Activated B cell treated with CpG ODN at 0.5 μM for 24 hours (primary cell): ENCODE data around the gene LOXL1. TPM values are rescaled to one million over a fixed set of nuclear protein-coding genes. Genes with fewer than 3 reads are reported as not detected.

Source experiments
- ATAC-seq: fragments of 200-7000 bp; cut with Tn5 transposase; one replicate; pipeline ENCODE4 v1.10.0; 2021; ENCODE audit warnings: low read depth, mild to moderate bottlenecking, moderate library complexity
- CTCF ChIA-PET: fragments of 350-600 bp; sonication (Branson Sonifier 250); formaldehyde crosslinking; loops from one replicate; lab custom pipeline; 2021; ENCODE audit warnings: antibody characterized with exemption; lab: Charles Lee
- POLR2A ChIA-PET: fragments of 350-600 bp; sonication (Branson Sonifier 250); formaldehyde crosslinking; loops from one replicate; lab custom pipeline; 2021; ENCODE audit warnings: antibody characterized with exemption; lab: Charles Lee
- DNase-seq: peaks from one replicate; pipeline ENCODE4 v3.0.0; 2022
- H3K27ac Mint-ChIP-seq: one replicate; pipeline ENCODE4 v1.8.0; 2020; ENCODE audit warnings: mixed read lengths
- H3K27me3 Mint-ChIP-seq: one replicate; pipeline ENCODE4 v1.8.0; 2021; ENCODE audit warnings: mixed read lengths
- H3K36me3 Mint-ChIP-seq: one replicate; pipeline ENCODE4 v1.8.0; 2021; ENCODE audit warnings: low read depth, mixed read lengths
- H3K4me1 Mint-ChIP-seq: one replicate; pipeline ENCODE4 v1.8.0; 2021; ENCODE audit warnings: mixed read lengths
- H3K4me3 Mint-ChIP-seq: one replicate; pipeline ENCODE4 v1.8.0; 2020; ENCODE audit warnings: mild to moderate bottlenecking, mixed read lengths
- H3K9me3 Mint-ChIP-seq: one replicate; pipeline ENCODE4 v1.8.0; 2020; ENCODE audit warnings: mixed read lengths
- intact Hi-C: fragments of 100-400 bp; cut with micrococcal nuclease; formaldehyde crosslinking; loops from one replicate; pipeline ENCODE4 v1.15.1; 2024
- total RNA-seq: library from RNA; stranded (reverse); gene quantifications from 2 replicates; pipeline ENCODE4 v1.2.3, GENCODE V29; 2022
- TF ChIP-seq, protein P1 (sequence below): fragments of 200-600 bp; IDR thresholded peaks from one replicate; pipeline ENCODE4 v1.8.0; 2022; ENCODE audit warnings: antibody characterized with exemption, mild to moderate bottlenecking

The LOXL1 gene
- total RNA-seq, 1 donor from 2014 or later = 1.1 TPM

GRCh38 chr15:73993211-73993994 is 67.1 kb downstream of the LOXL1 start:
- DNase-seq (no peak), ATAC-seq (no peak)
- Mint-ChIP-seq H3K9me3 (no peaks in the 10 kb centered on the region), H3K27ac (peak overlapping the region; percentile 91), H3K36me3 (peaks cover 21% of the 10 kb centered on the region), H3K4me1 (peaks cover 64% of the 10 kb centered on the region), H3K4me3 (peak overlapping the region; percentile 91), H3K27me3 (no peaks in the 10 kb centered on the region)
- TF ChIP-seq, protein P1, sequence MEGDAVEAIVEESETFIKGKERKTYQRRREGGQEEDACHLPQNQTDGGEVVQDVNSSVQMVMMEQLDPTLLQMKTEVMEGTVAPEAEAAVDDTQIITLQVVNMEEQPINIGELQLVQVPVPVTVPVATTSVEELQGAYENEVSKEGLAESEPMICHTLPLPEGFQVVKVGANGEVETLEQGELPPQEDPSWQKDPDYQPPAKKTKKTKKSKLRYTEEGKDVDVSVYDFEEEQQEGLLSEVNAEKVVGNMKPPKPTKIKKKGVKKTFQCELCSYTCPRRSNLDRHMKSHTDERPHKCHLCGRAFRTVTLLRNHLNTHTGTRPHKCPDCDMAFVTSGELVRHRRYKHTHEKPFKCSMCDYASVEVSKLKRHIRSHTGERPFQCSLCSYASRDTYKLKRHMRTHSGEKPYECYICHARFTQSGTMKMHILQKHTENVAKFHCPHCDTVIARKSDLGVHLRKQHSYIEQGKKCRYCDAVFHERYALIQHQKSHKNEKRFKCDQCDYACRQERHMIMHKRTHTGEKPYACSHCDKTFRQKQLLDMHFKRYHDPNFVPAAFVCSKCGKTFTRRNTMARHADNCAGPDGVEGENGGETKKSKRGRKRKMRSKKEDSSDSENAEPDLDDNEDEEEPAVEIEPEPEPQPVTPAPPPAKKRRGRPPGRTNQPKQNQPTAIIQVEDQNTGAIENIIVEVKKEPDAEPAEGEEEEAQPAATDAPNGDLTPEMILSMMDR = no peak
- ChIA-PET CTCF (interaction anchor here (0.8 to 2.1 kb wide), 7 partner anchors 10 to 56 kb away, joined by 3 to 17 read pairs (median 3); no protein-coding TSS in a partner anchor), POLR2A (interaction anchor here (0.5 to 3.4 kb wide), 4 partner anchors 10 to 21 kb away, joined by 4 to 39 read pairs (median 4); no protein-coding TSS in a partner anchor)
- intact Hi-C loops = loop anchor here (5.0 kb wide), 2 partner anchors 469 to 789 kb away; partner anchors contain the start of genes CSK and UBL7

GRCh38 chr15:73994413-73994883 is 68.2 kb downstream of the LOXL1 start, which contains the start of gene PML:
PML (plus strand) TSS chr15:73994716; CDS start chr15:73994813, 97 bp downstream.
- Mint-ChIP-seq H3K4me1 (peaks cover 68% of the 10 kb centered on the region), H3K9me3 (no peaks in the 10 kb centered on the region), H3K36me3 (peaks cover 31% of the 10 kb centered on the region), H3K4me3 (peak within 1 kb of the TSS; percentile 91), H3K27ac (peak within 1 kb of the TSS; percentile 91), H3K27me3 (no peaks in the 10 kb centered on the region)
- TF ChIP-seq, protein P1 = no peak
- ChIA-PET CTCF (interaction anchor here (0.7 to 2.1 kb wide), 9 partner anchors 9 to 54 kb away, joined by 3 to 17 read pairs (median 3); no protein-coding TSS in a partner anchor), POLR2A (interaction anchor here (0.9 to 3.4 kb wide), 6 partner anchors 12 to 546 kb away, joined by 3 to 39 read pairs (median 4); no protein-coding TSS in a partner anchor)
- DNase-seq (peak; percentile 87), ATAC-seq (peak; percentile 86)
- intact Hi-C loops = loop anchor here (1.0 to 5.0 kb wide), 5 partner anchors 468 to 1460 kb away; partner anchors contain the start of genes CLK3, CSK and UBL7

- Mint-ChIP-seq H3K9me3 (no peaks in the 10 kb centered on the region), H3K4me3 (peak overlapping the region; percentile 91), H3K27me3 (no peaks in the 10 kb centered on the region), H3K36me3 (peaks cover 32% of the 10 kb centered on the region), H3K4me1 (peaks cover 69% of the 10 kb centered on the region), H3K27ac (peak overlapping the region; percentile 91)
- ATAC-seq (no peak), DNase-seq (no peak)
- intact Hi-C loops = loop anchor here (1.0 to 5.0 kb wide), 5 partner anchors 467 to 1460 kb away; partner anchors contain the start of genes CLK3, CSK and UBL7
- ChIA-PET POLR2A (interaction anchor here (0.9 to 3.4 kb wide), 6 partner anchors 12 to 546 kb away, joined by 3 to 39 read pairs (median 4); no protein-coding TSS in a partner anchor), CTCF (interaction anchor here (0.7 to 2.1 kb wide), 6 partner anchors 10 to 54 kb away, joined by 3 to 17 read pairs (median 5); no protein-coding TSS in a partner anchor)
- TF ChIP-seq, protein P1 = no peak
Measured at GRCh38 chr15:73994912-73995622, 68.8 kb downstream of the LOXL1 start.

- CTCF ChIA-PET = interaction anchor here (1.0 to 1.5 kb wide), 2 partner anchors 11 to 24 kb away, joined by 4 to 11 read pairs; no protein-coding TSS in a partner anchor
- intact Hi-C loops = no loop called here
- DNase-seq = no peak
- TF ChIP-seq, protein P1 = no peak
- POLR2A ChIA-PET = interaction anchor here (3.4 kb wide), 1 partner anchor 10 kb away, joined by 39 read pairs; no protein-coding TSS in a partner anchor
- Mint-ChIP-seq H3K36me3 (peaks cover 36% of the 10 kb centered on the region), H3K4me1 (peaks cover 71% of the 10 kb centered on the region), H3K27me3 (no peaks in the 10 kb centered on the region), H3K27ac (peak overlapping the region; percentile 91), H3K4me3 (peak overlapping the region; percentile 91), H3K9me3 (no peaks in the 10 kb centered on the region)
- ATAC-seq = no peak
Measured at GRCh38 chr15:73996267-73996666, 70.0 kb downstream of the LOXL1 start.
